NB4 (cell line): Measurements from ENCODE around the gene ARHGAP15.

ENCODE experiments used
- MYC ChIP-seq: IDR thresholded peaks from 2 replicates; pipeline ENCODE4 v1.6.1; 2011; ENCODE audit warnings: low read depth, low read length
- POLR2A ChIP-seq: IDR thresholded peaks from 2 replicates; pipeline ENCODE4 v1.6.1; 2011; ENCODE audit warnings: mild to moderate bottlenecking; ENCODE audit not compliant: insufficient read length; ENCODE audit errors: extremely low read depth
- TF ChIP-seq, protein P1 (sequence below): IDR thresholded peaks from one replicate; pipeline ENCODE4 v1.5.1; 2012; ENCODE audit warnings: low read depth, low read length
- TF ChIP-seq, protein P2 (sequence below): IDR thresholded peaks from 2 replicates; pipeline ENCODE4 v1.6.1; 2011; ENCODE audit warnings: low read depth, low read length

DNA sequence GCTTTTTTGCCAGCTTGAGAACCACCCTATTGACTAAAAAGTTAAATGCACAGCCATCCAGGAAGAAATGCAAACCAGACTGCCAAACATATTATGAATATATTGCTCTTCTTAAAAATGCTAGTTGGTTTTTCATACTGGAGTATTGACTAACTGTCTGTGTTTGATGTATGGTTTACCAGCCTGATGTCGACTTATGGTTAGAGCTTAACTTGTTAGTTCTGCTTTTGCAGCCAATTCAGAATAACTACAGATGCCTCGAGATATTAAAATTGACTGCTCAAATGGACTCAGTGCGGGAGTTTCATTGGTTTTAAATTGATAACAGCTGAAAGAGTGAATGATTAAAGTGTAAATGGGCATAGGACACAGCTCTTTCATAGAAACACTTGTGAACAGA is 369.8 kb downstream of the ARHGAP15 start:
- TF ChIP-seq, protein P1, sequence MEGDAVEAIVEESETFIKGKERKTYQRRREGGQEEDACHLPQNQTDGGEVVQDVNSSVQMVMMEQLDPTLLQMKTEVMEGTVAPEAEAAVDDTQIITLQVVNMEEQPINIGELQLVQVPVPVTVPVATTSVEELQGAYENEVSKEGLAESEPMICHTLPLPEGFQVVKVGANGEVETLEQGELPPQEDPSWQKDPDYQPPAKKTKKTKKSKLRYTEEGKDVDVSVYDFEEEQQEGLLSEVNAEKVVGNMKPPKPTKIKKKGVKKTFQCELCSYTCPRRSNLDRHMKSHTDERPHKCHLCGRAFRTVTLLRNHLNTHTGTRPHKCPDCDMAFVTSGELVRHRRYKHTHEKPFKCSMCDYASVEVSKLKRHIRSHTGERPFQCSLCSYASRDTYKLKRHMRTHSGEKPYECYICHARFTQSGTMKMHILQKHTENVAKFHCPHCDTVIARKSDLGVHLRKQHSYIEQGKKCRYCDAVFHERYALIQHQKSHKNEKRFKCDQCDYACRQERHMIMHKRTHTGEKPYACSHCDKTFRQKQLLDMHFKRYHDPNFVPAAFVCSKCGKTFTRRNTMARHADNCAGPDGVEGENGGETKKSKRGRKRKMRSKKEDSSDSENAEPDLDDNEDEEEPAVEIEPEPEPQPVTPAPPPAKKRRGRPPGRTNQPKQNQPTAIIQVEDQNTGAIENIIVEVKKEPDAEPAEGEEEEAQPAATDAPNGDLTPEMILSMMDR = no peak
- TF ChIP-seq POLR2A = no peak
- TF ChIP-seq, protein P2, sequence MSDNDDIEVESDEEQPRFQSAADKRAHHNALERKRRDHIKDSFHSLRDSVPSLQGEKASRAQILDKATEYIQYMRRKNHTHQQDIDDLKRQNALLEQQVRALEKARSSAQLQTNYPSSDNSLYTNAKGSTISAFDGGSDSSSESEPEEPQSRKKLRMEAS = no peak
- no peak for TF ChIP-seq MYC
